Activated B cell treated with CpG ODN at 0.5 μM for 24 hours (primary cell): ENCODE data around the gene ARMC12. TPM values are rescaled to one million over a fixed set of nuclear protein-coding genes. Genes with fewer than 3 reads are reported as not detected.

ENCODE experiments used
- ATAC-seq: fragments of 200-7000 bp; cut with Tn5 transposase; one replicate; pipeline ENCODE4 v1.10.0; 2021; ENCODE audit warnings: low read depth, mild to moderate bottlenecking, moderate library complexity
- CTCF ChIA-PET: fragments of 350-600 bp; sonication (Branson Sonifier 250); formaldehyde crosslinking; loops from one replicate; lab custom pipeline; 2021; ENCODE audit warnings: antibody characterized with exemption; lab: Charles Lee
- POLR2A ChIA-PET: fragments of 350-600 bp; sonication (Branson Sonifier 250); formaldehyde crosslinking; loops from one replicate; lab custom pipeline; 2021; ENCODE audit warnings: antibody characterized with exemption; lab: Charles Lee
- DNase-seq: peaks from one replicate; pipeline ENCODE4 v3.0.0; 2022
- H3K27ac Mint-ChIP-seq: one replicate; pipeline ENCODE4 v1.8.0; 2020; ENCODE audit warnings: mixed read lengths
- H3K27me3 Mint-ChIP-seq: one replicate; pipeline ENCODE4 v1.8.0; 2021; ENCODE audit warnings: mixed read lengths
- H3K36me3 Mint-ChIP-seq: one replicate; pipeline ENCODE4 v1.8.0; 2021; ENCODE audit warnings: low read depth, mixed read lengths
- H3K4me1 Mint-ChIP-seq: one replicate; pipeline ENCODE4 v1.8.0; 2021; ENCODE audit warnings: mixed read lengths
- H3K4me3 Mint-ChIP-seq: one replicate; pipeline ENCODE4 v1.8.0; 2020; ENCODE audit warnings: mild to moderate bottlenecking, mixed read lengths
- H3K9me3 Mint-ChIP-seq: one replicate; pipeline ENCODE4 v1.8.0; 2020; ENCODE audit warnings: mixed read lengths
- intact Hi-C: fragments of 100-400 bp; cut with micrococcal nuclease; formaldehyde crosslinking; loops from one replicate; pipeline ENCODE4 v1.15.1; 2024
- total RNA-seq: library from RNA; stranded (reverse); gene quantifications from 2 replicates; pipeline ENCODE4 v1.2.3, GENCODE V29; 2022
- TF ChIP-seq, protein P1 (sequence below): fragments of 200-600 bp; IDR thresholded peaks from one replicate; pipeline ENCODE4 v1.8.0; 2022; ENCODE audit warnings: antibody characterized with exemption, mild to moderate bottlenecking

Gene ARMC12
- total RNA-seq, 1 donor from 2014 or later = 0.89 TPM

GRCh38 chr6:35781290-35781689, 44.5 kb downstream of the ARMC12 start:
- TF ChIP-seq, protein P1, sequence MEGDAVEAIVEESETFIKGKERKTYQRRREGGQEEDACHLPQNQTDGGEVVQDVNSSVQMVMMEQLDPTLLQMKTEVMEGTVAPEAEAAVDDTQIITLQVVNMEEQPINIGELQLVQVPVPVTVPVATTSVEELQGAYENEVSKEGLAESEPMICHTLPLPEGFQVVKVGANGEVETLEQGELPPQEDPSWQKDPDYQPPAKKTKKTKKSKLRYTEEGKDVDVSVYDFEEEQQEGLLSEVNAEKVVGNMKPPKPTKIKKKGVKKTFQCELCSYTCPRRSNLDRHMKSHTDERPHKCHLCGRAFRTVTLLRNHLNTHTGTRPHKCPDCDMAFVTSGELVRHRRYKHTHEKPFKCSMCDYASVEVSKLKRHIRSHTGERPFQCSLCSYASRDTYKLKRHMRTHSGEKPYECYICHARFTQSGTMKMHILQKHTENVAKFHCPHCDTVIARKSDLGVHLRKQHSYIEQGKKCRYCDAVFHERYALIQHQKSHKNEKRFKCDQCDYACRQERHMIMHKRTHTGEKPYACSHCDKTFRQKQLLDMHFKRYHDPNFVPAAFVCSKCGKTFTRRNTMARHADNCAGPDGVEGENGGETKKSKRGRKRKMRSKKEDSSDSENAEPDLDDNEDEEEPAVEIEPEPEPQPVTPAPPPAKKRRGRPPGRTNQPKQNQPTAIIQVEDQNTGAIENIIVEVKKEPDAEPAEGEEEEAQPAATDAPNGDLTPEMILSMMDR = no peak
- CTCF ChIA-PET = interaction anchor here (0.6 kb wide), 1 partner anchor 120 kb away, joined by 3 read pairs; no protein-coding TSS in a partner anchor
- ATAC-seq (no peak), DNase-seq (no peak)
- intact Hi-C loops = no loop called here
- Mint-ChIP-seq H3K27me3 (peaks cover 15% of the 10 kb centered on the region), H3K36me3 (no peaks in the 10 kb centered on the region), H3K4me3 (no peak overlapping the region), H3K4me1 (peaks cover 10% of the 10 kb centered on the region), H3K27ac (no peak overlapping the region), H3K9me3 (no peaks in the 10 kb centered on the region)
- POLR2A ChIA-PET = no interaction called here

- DNase-seq (no peak), ATAC-seq (no peak)
- Mint-ChIP-seq H3K27me3 (peaks cover 22% of the 10 kb centered on the region), H3K27ac (no peak overlapping the region), H3K4me1 (peaks cover 3% of the 10 kb centered on the region), H3K36me3 (no peaks in the 10 kb centered on the region), H3K9me3 (no peaks in the 10 kb centered on the region), H3K4me3 (no peak overlapping the region)
- ChIA-PET POLR2A (no interaction called here), CTCF (no interaction called here)
- intact Hi-C loops = no loop called here
- TF ChIP-seq, protein P1 = no peak
These were observed 45.6 kb downstream of the ARMC12 start for GRCh38 chr6:35782424-35782823.

DNA sequence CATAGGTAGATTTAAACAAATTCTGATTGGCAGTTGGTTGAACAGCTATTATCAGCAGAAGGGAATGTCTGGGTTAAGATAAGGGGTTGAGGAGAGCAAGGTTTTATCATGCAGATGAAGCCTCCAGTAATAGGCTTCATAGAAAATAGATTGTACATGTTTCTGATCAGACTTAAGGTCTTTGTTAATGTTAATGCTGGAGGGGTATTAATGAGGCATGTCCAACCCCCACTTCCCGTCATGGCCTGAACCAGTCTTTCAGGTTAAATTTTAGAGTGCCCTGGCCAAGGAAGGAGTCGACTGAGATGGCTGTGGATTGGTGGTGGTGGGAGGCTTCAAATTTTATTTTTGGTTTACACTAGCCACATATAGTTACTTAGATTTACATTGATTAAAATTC, 47.4 kb downstream of the ARMC12 start:
- H3K4me3 Mint-ChIP-seq = no peak overlapping the region
- no peak for ATAC-seq
- TF ChIP-seq, protein P1 = no peak
- no peaks in the 10 kb centered on the region for H3K9me3 Mint-ChIP-seq
- ChIA-PET POLR2A (no interaction called here), CTCF (no interaction called here)
- no peaks in the 10 kb centered on the region for H3K36me3 Mint-ChIP-seq
- no peaks in the 10 kb centered on the region for H3K4me1 Mint-ChIP-seq
- H3K27me3 Mint-ChIP-seq = peaks cover 35% of the 10 kb centered on the region
- intact Hi-C loops = no loop called here
- H3K27ac Mint-ChIP-seq = no peak overlapping the region
- no peak for DNase-seq

DNA sequence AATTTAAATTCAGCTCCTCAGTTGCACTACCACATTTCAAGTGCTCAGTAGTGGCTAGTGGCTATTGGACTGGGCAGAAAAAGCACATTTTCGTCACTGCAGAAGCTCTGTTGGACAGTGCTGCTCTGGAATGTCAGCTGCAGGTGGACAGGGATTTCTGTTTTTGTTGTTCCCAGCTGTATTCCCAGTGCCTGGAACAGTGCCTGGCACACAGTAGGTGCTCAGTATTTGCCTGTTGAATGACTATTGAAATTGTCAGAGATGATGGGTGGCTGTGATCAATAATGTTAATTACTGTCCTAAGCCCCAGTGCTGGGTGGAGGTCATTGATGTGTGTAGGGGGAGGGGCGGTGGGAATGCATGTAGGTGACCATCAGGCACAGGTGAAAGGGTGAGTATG, 49.4 kb downstream of the ARMC12 start:
- TF ChIP-seq, protein P1 = no peak
- Mint-ChIP-seq H3K9me3 (no peaks in the 10 kb centered on the region), H3K27ac (no peak overlapping the region), H3K4me3 (no peak overlapping the region), H3K27me3 (peaks cover 32% of the 10 kb centered on the region), H3K36me3 (no peaks in the 10 kb centered on the region), H3K4me1 (no peaks in the 10 kb centered on the region)
- intact Hi-C loops = no loop called here
- ChIA-PET POLR2A (no interaction called here), CTCF (no interaction called here)
- ATAC-seq (no peak), DNase-seq (no peak)

DNA sequence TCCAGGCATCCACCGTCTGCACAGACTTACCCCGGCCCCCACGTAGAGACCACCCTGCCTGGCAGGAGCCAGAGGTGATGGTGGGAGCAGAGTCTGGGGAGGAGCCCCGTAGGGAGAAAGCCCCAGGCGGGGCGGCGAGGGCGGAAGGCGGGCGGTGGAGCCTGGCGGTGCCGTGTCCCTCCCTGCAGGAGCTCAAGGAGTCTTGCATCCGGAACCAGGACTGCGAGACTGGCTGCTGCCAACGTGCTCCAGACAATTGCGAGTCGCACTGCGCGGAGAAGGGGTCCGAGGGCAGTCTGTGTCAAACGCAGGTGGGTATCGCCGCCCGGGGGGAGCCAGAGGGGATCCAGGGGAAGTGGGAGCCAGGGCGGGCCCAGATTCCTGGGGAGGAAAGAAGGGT, 50.0 kb downstream of the ARMC12 start:
- Mint-ChIP-seq H3K27me3 (peaks cover 30% of the 10 kb centered on the region), H3K4me3 (no peak overlapping the region), H3K27ac (no peak overlapping the region), H3K4me1 (no peaks in the 10 kb centered on the region), H3K9me3 (no peaks in the 10 kb centered on the region), H3K36me3 (no peaks in the 10 kb centered on the region)
- intact Hi-C loops = no loop called here
- TF ChIP-seq, protein P1 = no peak
- no peak for DNase-seq
- POLR2A ChIA-PET = no interaction called here
- CTCF ChIA-PET = no interaction called here
- ATAC-seq = no peak
